Measurements from ENCODE around the gene PHKB.

Gene PHKB

GRCh38 chr16:47627721-47628120 lies 166.6 kb downstream of the PHKB start:
- ATAC-seq = no peak
- Mint-ChIP-seq H3K4me3 (no peak overlapping the region), H3K9me3 (peaks cover 6% of the 10 kb centered on the region), H3K36me3 (peaks cover 53% of the 10 kb centered on the region), H3K27me3 (no peaks in the 10 kb centered on the region), H3K4me1 (peaks cover 9% of the 10 kb centered on the region), H3K27ac (no peak overlapping the region)

GRCh38 chr16:47631131-47631530 lies 170.0 kb downstream of the PHKB start:
- no peaks in the 10 kb centered on the region for H3K4me1 Mint-ChIP-seq
- peaks cover 6% of the 10 kb centered on the region for H3K9me3 Mint-ChIP-seq
- no peak overlapping the region for H3K4me3 Mint-ChIP-seq
- no peaks in the 10 kb centered on the region for H3K27me3 Mint-ChIP-seq
- peaks cover 68% of the 10 kb centered on the region for H3K36me3 Mint-ChIP-seq
- H3K27ac Mint-ChIP-seq = no peak overlapping the region
- no peak for ATAC-seq

GRCh38 chr16:47634126-47634525 lies 173.0 kb downstream of the PHKB start:
- ATAC-seq = no peak
- Mint-ChIP-seq H3K27me3 (no peaks in the 10 kb centered on the region), H3K4me3 (no peak overlapping the region), H3K36me3 (peaks cover 77% of the 10 kb centered on the region), H3K9me3 (peaks cover 3% of the 10 kb centered on the region), H3K27ac (no peak overlapping the region), H3K4me1 (no peaks in the 10 kb centered on the region)

GRCh38 chr16:47634727-47635126 lies 173.6 kb downstream of the PHKB start:
- Mint-ChIP-seq H3K9me3 (peaks cover 3% of the 10 kb centered on the region), H3K4me3 (no peak overlapping the region), H3K27ac (no peak overlapping the region), H3K27me3 (no peaks in the 10 kb centered on the region), H3K4me1 (no peaks in the 10 kb centered on the region), H3K36me3 (peaks cover 79% of the 10 kb centered on the region)
- no peak for ATAC-seq

GRCh38 chr16:47636501-47637099 lies 175.5 kb downstream of the PHKB start:
- no peak overlapping the region for H3K27ac Mint-ChIP-seq
- no peak overlapping the region for H3K4me3 Mint-ChIP-seq
- no peaks in the 10 kb centered on the region for H3K27me3 Mint-ChIP-seq
- ATAC-seq = no peak
- H3K9me3 Mint-ChIP-seq = no peaks in the 10 kb centered on the region
- H3K4me1 Mint-ChIP-seq = no peaks in the 10 kb centered on the region
- peaks cover 81% of the 10 kb centered on the region for H3K36me3 Mint-ChIP-seq

- no peak for ATAC-seq
- Mint-ChIP-seq H3K27me3 (no peaks in the 10 kb centered on the region), H3K4me1 (no peaks in the 10 kb centered on the region), H3K4me3 (no peak overlapping the region), H3K9me3 (no peaks in the 10 kb centered on the region), H3K27ac (no peak overlapping the region), H3K36me3 (peaks cover 86% of the 10 kb centered on the region)
These were observed 177.0 kb downstream of the PHKB start for GRCh38 chr16:47638175-47638574.

GRCh38 chr16:47640661-47641060 lies 179.5 kb downstream of the PHKB start:
- Mint-ChIP-seq H3K27ac (no peak overlapping the region), H3K4me3 (no peak overlapping the region), H3K4me1 (no peaks in the 10 kb centered on the region), H3K36me3 (peaks cover 78% of the 10 kb centered on the region), H3K9me3 (no peaks in the 10 kb centered on the region), H3K27me3 (no peaks in the 10 kb centered on the region)
- no peak for ATAC-seq

GRCh38 chr16:47643323-47644000 lies 182.3 kb downstream of the PHKB start:
- no peak for ATAC-seq
- Mint-ChIP-seq H3K36me3 (peaks cover 56% of the 10 kb centered on the region), H3K27ac (no peak overlapping the region), H3K9me3 (no peaks in the 10 kb centered on the region), H3K4me1 (no peaks in the 10 kb centered on the region), H3K4me3 (no peak overlapping the region), H3K27me3 (no peaks in the 10 kb centered on the region)

- Mint-ChIP-seq H3K4me3 (no peak overlapping the region), H3K27me3 (no peaks in the 10 kb centered on the region), H3K27ac (no peak overlapping the region), H3K4me1 (no peaks in the 10 kb centered on the region), H3K36me3 (peaks cover 52% of the 10 kb centered on the region), H3K9me3 (no peaks in the 10 kb centered on the region)
- no peak for ATAC-seq
These were observed 183.0 kb downstream of the PHKB start for GRCh38 chr16:47644166-47644565.

GRCh38 chr16:47644661-47645060 lies 183.5 kb downstream of the PHKB start:
- Mint-ChIP-seq H3K4me3 (no peak overlapping the region), H3K36me3 (peaks cover 55% of the 10 kb centered on the region)

GRCh38 chr16:47646914-47647313 lies 185.8 kb downstream of the PHKB start:
- Mint-ChIP-seq H3K9me3 (no peaks in the 10 kb centered on the region), H3K36me3 (peaks cover 64% of the 10 kb centered on the region), H3K27ac (no peak overlapping the region), H3K27me3 (no peaks in the 10 kb centered on the region), H3K4me3 (no peak overlapping the region), H3K4me1 (no peaks in the 10 kb centered on the region)
- ATAC-seq = no peak

More at GRCh38 chr16:47644661-47645060, 183.5 kb downstream of the PHKB start:
- Mint-ChIP-seq H3K4me1 (no peaks in the 10 kb centered on the region), H3K27me3 (no peaks in the 10 kb centered on the region), H3K27ac (no peak overlapping the region), H3K9me3 (no peaks in the 10 kb centered on the region)
- no peak for ATAC-seq

- Mint-ChIP-seq H3K4me1 (no peaks in the 10 kb centered on the region), H3K36me3 (peaks cover 68% of the 10 kb centered on the region), H3K9me3 (no peaks in the 10 kb centered on the region), H3K4me3 (no peak overlapping the region), H3K27me3 (no peaks in the 10 kb centered on the region), H3K27ac (no peak overlapping the region)
- ATAC-seq = no peak
These were observed 195.9 kb downstream of the PHKB start for GRCh38 chr16:47657032-47657431.

GRCh38 chr16:47657977-47658376 lies 196.8 kb downstream of the PHKB start:
- Mint-ChIP-seq H3K27ac (no peak overlapping the region), H3K36me3 (peaks cover 60% of the 10 kb centered on the region), H3K4me3 (no peak overlapping the region), H3K27me3 (no peaks in the 10 kb centered on the region), H3K9me3 (no peaks in the 10 kb centered on the region), H3K4me1 (no peaks in the 10 kb centered on the region)
- ATAC-seq = no peak

- Mint-ChIP-seq H3K9me3 (no peaks in the 10 kb centered on the region), H3K27me3 (no peaks in the 10 kb centered on the region), H3K4me1 (no peaks in the 10 kb centered on the region), H3K4me3 (no peak overlapping the region), H3K27ac (no peak overlapping the region), H3K36me3 (peaks cover 57% of the 10 kb centered on the region)
- ATAC-seq = no peak
These were observed 199.4 kb downstream of the PHKB start for GRCh38 chr16:47660540-47660939.

GRCh38 chr16:47664653-47665325 lies 203.7 kb downstream of the PHKB start:
- Mint-ChIP-seq H3K27ac (no peak overlapping the region), H3K36me3 (peaks cover 53% of the 10 kb centered on the region)

GRCh38 chr16:47666434-47666833 lies 205.3 kb downstream of the PHKB start:
- no peaks in the 10 kb centered on the region for H3K9me3 Mint-ChIP-seq
- H3K36me3 Mint-ChIP-seq = peaks cover 59% of the 10 kb centered on the region
- no peaks in the 10 kb centered on the region for H3K27me3 Mint-ChIP-seq
- no peaks in the 10 kb centered on the region for H3K4me1 Mint-ChIP-seq
- no peak overlapping the region for H3K27ac Mint-ChIP-seq
- no peak overlapping the region for H3K4me3 Mint-ChIP-seq
- ATAC-seq = no peak

More at GRCh38 chr16:47664653-47665325, 203.7 kb downstream of the PHKB start:
- H3K9me3 Mint-ChIP-seq = no peaks in the 10 kb centered on the region
- no peak overlapping the region for H3K4me3 Mint-ChIP-seq
- no peaks in the 10 kb centered on the region for H3K27me3 Mint-ChIP-seq
- no peaks in the 10 kb centered on the region for H3K4me1 Mint-ChIP-seq
- ATAC-seq = no peak
